ENCODE measurements around the gene HESX1.

- no peak for TF ChIP-seq CTCF (IDR thresholded peaks at IDR 0.05)
- no peak for TF ChIP-seq POLR2A (IDR thresholded peaks at IDR 0.05)
These were observed 42.2 kb downstream of the HESX1 start for GRCh38 chr3:57157545-57157944.

Measured in heart left ventricle (tissue), 13 donors.